ENCODE data around the gene SYTL1. TPM values are rescaled to one million over a fixed set of nuclear protein-coding genes. Genes with fewer than 3 reads are reported as not detected.
A peak's percentile ranks its signal among the peaks of the same experiment; 100 is the strongest.

The SYTL1 gene
- total and polyA plus RNA-seq, 9 donors: 0.15 to 20.9 (median 2.6) TPM

GRCh38 chr1:27331922-27332321 lies 9.9 kb upstream of the SYTL1 start:
- peak in 1 of 5 donors; percentile 25 for DNase-seq
- no peak overlapping the region for H3K27ac ChIP-seq
- H3K9me3 ChIP-seq: no peaks in the 10 kb centered on the region
- H3K4me3 ChIP-seq: no peak overlapping the region
- intact Hi-C loops (cut with DNase I): no loop called here
- 77 to 84% (median 78%) methylated on average over 5 of the region's 5 CpGs for WGBS, 3 donors
- no peaks in the 10 kb centered on the region for H3K27me3 ChIP-seq
- H3K36me3 ChIP-seq: no peaks in the 10 kb centered on the region
- TF ChIP-seq EP300 (IDR thresholded peaks at IDR 0.05) (no peak), CTCF (IDR thresholded peaks at IDR 0.05) (no peak), POLR2A (IDR thresholded peaks at IDR 0.05) (no peak)
- H3K4me1 ChIP-seq (ENCODE audit: insufficient read depth): peaks cover 3% of the 10 kb centered on the region

- Histone ChIP-seq H3K27me3 (no peaks in the 10 kb centered on the region), H3K36me3 (no peaks in the 10 kb centered on the region), H3K9me3 (no peaks in the 10 kb centered on the region), H3K4me1 (ENCODE audit: insufficient read depth) (peaks cover 3% of the 10 kb centered on the region), H3K4me3 (no peak overlapping the region), H3K27ac (no peak overlapping the region)
- intact Hi-C loops (cut with DNase I): no loop called here
- peak in 2 of 5 donors; percentile 57 to 58 for DNase-seq
- TF ChIP-seq POLR2A (IDR thresholded peaks at IDR 0.05): no peak
- peak; percentile 45 to 49 (median 48) for TF ChIP-seq CTCF (IDR thresholded peaks at IDR 0.05)
- no peak for TF ChIP-seq EP300 (IDR thresholded peaks at IDR 0.05)
- 45 to 62% (median 52%) methylated on average over 10 to 11 of the region's 11 CpGs for WGBS, 3 donors
Observed at GRCh38 chr1:27332536-27333281, 9.1 kb upstream of the SYTL1 start.

GRCh38 chr1:27333717-27334279 lies 8.0 kb upstream of the SYTL1 start:
- no peak for DNase-seq
- intact Hi-C loops (cut with DNase I): no loop called here

GRCh38 chr1:27335506-27336422 lies 6.1 kb upstream of the SYTL1 start:
- no peak for DNase-seq
- intact Hi-C loops (cut with DNase I): no loop called here
- Histone ChIP-seq H3K27ac (no peak overlapping the region), H3K36me3 (no peaks in the 10 kb centered on the region), H3K27me3 (no peaks in the 10 kb centered on the region), H3K4me1 (ENCODE audit: insufficient read depth) (no peaks in the 10 kb centered on the region), H3K4me3 (no peak overlapping the region), H3K9me3 (no peaks in the 10 kb centered on the region)
- no peak for TF ChIP-seq EP300 (IDR thresholded peaks at IDR 0.05)
- no peak for TF ChIP-seq CTCF (IDR thresholded peaks at IDR 0.05)
- TF ChIP-seq POLR2A (IDR thresholded peaks at IDR 0.05): no peak
- 84 to 92% (median 87%) methylated on average over 16 to 17 of the region's 17 CpGs for WGBS, 3 donors

More at GRCh38 chr1:27333717-27334279, 8.0 kb upstream of the SYTL1 start:
- no peaks in the 10 kb centered on the region for H3K4me1 ChIP-seq (ENCODE audit: insufficient read depth)
- no peaks in the 10 kb centered on the region for H3K9me3 ChIP-seq
- H3K27ac ChIP-seq: no peak overlapping the region
- 85 to 93% (median 89%) methylated on average over 15 to 17 of the region's 17 CpGs for WGBS, 3 donors
- no peak for TF ChIP-seq POLR2A (IDR thresholded peaks at IDR 0.05)
- no peaks in the 10 kb centered on the region for H3K36me3 ChIP-seq
- H3K27me3 ChIP-seq: no peaks in the 10 kb centered on the region
- H3K4me3 ChIP-seq: no peak overlapping the region

Data from ovary (tissue), 9 donors.